Measurements from ENCODE around the gene TMLHE.
"Not testable (repeated sequence)": the region's sequence is repeated elsewhere in the genome, so short reads cannot be mapped to it uniquely, and the experiment has no call there.

Gene TMLHE
- 5.8 to 12.0 (median 8.1) reads per million in 4 experiments for total RNA-seq

DNA sequence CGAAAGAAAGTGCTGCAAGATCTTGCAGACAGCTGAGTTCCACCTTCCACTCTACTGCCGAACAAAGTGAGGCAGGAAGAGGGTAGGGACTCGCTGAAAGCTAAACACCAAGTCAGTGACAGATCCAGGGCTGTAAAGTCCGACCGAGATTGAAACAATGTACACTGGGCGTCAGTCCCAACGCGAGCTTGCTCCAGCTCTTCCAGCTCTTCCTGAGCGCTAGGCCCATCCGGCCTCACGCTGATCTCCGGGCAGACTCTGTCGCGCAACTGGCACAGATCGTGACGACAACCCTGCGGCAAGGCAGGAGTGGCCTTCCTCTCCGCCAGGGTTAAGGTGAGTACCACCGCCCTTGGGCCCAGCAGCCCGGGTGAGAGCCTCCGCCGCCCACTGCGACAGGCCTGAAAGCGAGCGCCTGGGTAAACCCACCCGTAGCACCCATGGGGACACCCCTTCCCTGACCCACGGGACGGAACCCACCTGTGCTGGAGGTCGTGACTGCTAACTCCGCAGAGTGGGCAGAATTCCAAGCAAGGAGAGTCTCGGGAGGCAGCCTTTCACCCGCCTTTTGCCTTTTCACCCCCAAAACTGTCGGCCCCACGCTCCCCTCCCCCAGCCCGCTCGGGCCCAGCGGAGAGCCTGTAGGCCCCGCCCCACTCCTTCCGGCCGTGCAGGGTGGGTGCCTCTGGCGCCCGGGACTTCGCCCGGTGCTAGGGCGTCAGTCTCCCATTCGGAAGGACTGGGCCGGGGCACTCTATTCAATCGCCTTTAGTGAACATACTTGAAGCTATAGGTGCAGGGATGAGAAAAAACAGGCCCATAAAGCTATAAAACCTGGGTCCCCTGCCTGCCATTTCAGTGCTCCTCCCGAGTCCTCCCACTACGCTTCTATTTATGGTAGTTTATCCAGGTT lies at the start of gene TMLHE, which contains the start of gene SPRY3:
TMLHE (minus strand) TSS at position 641 of the 913 bp plus-strand sequence. CDS start 67,676 bp downstream, outside the sequence.
SPRY3 (plus strand) TSS at position 275 of the 913 bp plus-strand sequence.
- DNase-seq, result peak; percentile 42

- DNase-seq, result no peak
Measured at GRCh38 chrX:155662282-155662681, 49.5 kb upstream of the TMLHE start.

DNA sequence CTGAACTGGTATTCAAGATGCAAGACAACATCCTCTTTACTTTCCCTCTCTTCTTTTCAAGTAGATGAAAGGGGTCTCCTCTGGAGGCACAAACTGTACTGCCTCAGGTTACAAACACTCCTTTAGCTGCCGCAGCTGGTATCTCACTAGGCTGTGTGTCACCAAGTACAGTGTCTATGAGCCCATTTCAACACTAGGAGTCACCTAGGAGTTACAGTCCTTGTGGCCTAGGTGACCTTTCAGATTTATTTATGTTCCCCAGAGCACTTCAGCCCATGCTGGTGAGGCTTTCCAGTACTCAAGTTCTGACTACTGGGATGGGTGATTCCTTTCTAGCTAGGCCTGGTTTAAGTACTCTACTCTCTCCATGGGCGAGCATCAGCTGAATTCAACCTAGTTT lies 32.4 kb upstream of the TMLHE start:
- no peak for DNase-seq

DNA sequence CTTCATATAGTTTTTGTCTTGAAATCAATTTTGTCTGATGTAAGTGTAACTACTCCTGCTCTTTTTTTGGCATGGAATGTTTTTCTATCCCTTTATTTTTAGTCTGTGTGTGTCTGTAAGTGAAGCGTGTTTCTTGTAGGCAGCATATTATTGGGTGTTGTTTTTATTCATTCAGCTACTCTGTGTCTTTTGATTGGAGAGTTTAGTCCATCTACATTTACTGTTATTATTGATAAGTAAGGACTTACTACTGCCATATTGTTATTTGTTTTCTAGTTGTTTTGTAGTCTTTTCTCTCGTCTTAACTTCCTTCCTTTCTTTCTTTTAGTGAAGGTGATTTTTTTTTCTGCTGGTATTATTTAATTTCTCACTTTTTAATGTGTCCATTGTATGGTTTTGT lies 30.5 kb upstream of the TMLHE start:
- no peak for DNase-seq

DNA sequence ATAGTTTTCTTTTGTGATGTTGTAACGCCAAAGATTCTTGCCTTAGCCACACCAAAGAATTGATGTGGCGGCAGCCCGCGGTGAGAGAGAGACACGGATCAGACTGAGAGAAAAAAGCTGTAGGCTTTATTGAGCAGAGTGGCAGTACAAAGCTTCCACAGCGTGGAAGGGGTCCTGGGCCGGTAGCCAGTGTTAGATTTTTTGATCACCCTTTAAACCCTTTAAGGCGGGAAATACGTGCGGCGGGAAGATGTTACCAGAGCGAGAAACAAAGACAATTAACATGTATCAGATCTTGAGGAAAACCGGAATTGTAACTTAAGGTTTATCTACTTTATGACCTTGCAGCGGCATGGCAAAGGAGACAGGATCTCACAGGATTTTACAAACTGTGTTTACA lies 28.6 kb upstream of the TMLHE start:
- DNase-seq, result not testable (repeated sequence)

- DNase-seq, result no peak
Measured at GRCh38 chrX:155637714-155638113, 25.0 kb upstream of the TMLHE start.

DNA sequence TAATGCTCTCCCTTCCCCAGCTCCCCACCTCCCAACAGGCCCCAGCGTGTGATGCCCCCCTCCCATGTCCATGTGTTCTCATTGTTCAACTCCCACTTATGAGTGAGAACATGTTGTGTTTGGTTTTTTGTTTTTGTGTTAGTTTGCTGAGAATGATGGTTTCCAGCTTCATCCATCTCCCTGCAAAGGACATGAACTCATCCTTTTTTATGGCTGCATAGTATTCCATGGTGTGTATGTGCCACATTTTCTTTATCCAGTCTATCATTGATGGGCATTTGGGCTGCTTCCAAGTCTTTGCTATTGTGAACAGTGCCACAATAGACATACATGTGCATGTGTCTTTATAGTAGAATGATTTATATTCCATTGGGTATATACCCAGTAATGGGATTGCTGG lies 22.3 kb upstream of the TMLHE start:
- DNase-seq, result not testable (repeated sequence)

DNA sequence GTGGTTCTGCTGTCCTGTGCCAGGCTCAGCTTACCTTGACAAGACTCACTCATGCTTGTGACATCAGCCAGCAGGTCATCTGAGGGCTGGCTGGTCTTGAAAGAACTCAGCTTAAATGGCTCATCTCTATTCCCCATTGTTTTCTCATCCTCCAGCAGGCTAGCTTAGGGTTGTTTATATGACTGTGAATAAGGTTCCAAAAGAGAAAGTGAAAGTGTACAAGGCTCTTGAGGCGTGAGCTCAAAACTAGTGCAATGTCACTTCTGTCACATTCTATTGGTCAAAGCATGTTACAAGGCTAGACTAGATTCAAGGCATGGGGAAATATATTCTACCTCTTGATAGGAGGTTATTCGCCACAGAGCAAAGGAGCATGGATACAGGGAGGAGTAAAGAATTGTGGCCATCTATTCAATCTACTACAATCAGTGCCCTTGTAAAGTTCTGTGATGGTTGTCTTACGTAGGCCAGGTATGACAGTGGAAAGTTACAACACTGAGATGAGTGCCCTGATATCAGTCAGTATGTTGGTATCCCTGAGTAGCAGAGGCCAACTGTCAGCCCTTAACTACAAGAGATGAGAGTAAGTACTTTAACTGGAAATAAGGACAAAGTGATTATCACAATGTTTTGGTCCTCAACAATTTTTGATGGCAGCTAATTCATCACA lies 19.8 kb upstream of the TMLHE start:
- DNase-seq, result no peak

DNA sequence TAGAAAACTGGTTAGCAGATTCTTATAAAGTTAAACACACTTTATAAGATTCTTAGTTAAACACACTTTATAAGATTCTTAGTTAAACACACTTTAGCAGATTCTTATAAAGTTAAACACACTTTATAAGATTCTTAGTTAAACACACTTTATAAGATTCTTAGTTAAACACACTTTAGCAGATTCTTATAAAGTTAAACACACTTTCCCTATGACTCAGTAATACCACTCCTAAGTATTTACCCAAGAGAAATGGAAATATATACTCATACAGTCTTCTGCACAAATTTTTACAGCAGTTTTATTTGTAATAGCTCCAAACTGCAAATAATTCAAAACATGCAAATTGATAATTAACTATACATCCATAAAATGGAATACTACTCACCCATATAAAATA lies 7.4 kb upstream of the TMLHE start:
- not testable (repeated sequence) for DNase-seq

GRCh38 chrX:155615938-155616337 lies 3.2 kb upstream of the TMLHE start:
- no peak for DNase-seq

- DNase-seq, result no peak
Measured at GRCh38 chrX:155613927-155614559, 1.3 kb upstream of the TMLHE start.

DNA sequence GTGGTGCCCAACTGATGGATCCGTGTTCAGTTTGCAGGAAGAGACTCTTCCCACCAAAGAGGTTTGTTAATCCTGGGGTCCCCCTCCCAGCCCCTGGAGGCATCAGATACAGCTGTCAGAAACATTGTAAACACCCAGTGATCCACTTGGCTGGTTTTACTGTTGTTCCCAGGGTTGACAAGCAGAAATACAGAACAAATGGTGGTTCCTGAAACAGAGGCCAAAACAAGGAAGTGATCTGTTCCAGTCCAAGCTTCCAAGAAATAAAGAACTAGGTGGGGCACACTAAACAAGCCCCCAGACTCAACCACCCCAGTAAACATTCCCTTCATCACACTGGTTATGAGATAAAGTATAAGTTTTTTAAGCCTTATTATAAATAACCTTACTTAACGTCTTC lies 1.4 kb downstream of the TMLHE start:
- DNase-seq, result no peak

DNA sequence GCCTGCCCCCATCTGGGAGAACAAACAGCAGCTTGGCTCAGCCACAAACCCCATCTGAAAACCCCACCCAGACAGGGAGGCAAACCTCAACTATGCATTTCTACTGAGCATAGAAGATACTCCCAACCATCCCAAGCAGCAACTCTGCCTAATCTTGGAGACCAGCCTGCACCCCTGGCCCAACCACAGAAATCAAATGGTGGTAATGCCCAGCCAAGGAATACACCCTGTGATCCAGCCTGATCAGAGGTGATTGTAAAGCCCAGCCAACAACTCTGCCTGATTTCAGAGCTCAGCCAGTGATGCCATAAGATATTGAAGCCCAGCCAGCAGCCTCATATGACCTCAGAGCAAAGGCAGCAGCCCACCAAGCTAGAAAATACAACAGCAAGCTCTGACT lies 19.8 kb downstream of the TMLHE start:
- DNase-seq, result no peak

DNA sequence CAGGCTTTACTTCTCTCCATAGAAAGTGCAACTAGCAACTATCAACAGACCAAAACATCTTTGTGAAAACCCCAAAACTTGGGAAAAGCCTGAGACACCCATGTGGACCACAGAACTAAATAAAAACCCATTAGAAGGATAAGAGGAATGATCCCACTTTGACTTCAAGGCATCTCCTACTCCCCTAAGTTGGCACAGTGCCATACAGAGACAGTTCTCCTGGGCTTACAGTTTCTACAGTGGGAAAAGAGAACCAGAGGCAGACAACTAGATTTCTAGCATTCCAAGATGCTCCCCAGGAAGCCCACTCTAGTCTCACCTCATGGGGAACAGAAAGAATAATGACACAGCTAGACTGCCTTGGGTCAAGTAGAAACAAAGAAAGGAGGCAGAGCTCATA lies 20.4 kb downstream of the TMLHE start:
- DNase-seq, result no peak

DNA sequence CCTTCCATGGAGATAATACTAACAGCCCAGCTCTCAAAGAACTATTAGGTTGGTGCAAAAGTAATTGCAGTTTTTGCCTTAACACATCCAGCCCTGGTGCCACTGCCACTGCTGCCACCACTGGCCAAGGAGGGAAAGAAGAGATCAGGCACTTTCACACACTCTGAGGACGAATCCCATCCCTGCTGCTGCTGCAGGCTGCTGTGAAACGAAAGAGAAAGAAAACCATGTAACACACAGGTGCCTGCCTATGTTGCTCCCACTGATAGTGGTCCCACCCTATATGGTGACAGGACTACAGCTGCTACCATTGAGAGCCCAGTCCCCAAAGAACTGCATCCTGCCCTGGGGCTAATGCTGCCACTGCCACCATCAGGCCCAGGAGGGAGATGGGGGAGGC lies 35.1 kb downstream of the TMLHE start:
- DNase-seq, result no peak

- no peak for DNase-seq
Measured at GRCh38 chrX:155563099-155563498, 49.7 kb downstream of the TMLHE start.

- DNase-seq, result no peak
Measured at GRCh38 chrX:155544881-155545280, 67.9 kb downstream of the TMLHE start.

DNA sequence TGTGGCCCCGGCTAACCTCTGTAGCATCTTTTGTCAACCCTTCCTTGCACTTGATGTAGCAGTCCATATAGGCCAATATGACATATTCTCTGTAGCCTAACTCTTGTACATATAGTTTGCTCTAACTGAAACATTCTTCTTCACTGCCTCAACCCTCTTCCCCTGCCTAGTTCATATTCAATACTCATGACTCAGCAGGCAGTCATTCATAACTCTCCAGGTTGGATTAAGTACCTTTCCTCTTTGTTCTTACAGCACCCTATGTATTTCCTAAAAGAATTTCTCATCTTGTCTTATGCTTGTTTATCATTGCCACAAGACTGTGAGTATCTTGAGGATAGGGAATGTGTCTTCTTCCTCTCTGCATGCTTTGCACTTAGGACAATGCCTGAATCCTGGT lies 76.9 kb downstream of the TMLHE start:
- no peak for DNase-seq

DNA sequence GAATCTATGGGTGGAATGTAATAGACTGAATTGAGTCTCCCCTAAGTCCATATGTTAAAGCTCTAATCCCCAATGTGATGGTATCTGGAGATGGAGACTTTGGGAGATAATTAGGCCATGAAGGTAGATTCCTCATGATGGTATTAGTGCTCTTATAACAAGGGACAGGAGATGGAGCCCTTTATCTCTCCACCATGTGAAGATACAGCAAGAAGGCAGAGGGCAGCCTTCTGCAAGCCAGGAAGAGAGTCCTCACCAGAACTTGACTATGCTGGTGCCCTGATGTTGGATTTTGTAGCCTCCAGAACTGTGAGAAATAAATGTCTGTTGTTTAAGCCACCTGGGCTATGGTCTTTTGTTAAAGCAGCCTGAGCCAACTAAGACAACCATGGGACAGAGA lies 78.0 kb downstream of the TMLHE start:
- no peak for DNase-seq

DNA sequence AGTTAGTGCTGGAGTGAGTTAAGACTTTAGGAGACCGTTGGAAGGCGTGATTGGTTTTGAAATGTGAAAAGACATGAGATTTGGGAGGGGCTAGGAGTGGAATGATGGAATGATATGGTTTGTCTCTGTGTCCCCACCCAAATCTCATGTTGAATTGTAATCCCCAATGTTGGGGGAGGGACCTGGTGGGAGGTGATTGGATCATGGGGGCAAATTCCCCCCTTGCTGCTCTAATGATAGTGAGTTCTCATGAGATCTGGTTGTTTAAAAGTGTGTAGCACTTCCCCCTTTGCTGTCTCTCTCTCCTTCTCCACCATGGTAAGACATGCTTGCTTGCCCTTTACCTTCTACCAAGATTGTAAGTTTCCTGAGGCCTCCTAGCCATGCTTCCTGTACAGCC lies 85.7 kb downstream of the TMLHE start:
- DNase-seq, result not testable (repeated sequence)

- no peak for DNase-seq
Measured at GRCh38 chrX:155514225-155514624, 98.5 kb downstream of the TMLHE start.

DNA sequence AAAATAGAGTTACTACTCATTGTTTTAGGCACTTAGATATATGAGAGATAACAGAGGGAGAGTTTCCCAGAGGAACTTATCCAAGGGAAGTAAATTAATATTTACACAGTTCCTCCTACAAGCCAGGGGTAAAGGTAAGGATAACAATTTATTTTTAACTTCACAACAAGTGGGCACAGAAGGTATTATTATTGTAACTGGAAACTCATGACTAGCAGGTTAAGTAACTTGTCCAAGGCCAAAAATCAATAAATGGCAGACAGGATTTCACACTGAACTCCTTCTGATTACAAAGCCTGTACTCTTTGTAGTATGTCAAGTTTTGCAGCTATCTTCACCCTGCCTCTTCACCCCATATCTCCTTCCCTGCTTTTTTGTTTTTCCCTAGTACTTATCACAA lies 107.5 kb downstream of the TMLHE start:
- DNase-seq, result no peak

DNA sequence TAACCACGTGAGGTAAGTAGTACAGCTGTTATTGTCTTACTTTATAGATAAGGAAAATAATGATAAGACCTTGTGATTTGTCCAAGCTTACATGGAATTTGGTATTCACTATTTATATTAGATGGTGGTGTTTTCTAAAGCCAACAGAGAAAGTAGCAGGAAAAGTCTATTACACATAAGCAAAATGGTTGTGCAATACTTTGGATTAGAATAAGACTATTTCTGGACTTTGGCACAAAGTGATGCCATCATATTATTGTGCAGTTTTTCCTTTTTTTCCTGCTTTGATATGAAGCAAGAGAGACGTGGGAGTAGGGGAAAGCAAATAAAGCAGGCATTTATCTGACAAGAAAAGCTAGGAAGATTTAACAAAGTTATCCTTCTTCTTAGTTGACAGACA lies 117.6 kb downstream of the TMLHE start:
- DNase-seq, result not testable (repeated sequence)
